Activated naive CD8-positive, alpha-beta T cell treated with anti-CD3 and anti-CD28 coated beads, Interleukin-2, amount 10 ng/mL, durations not matched to agents 7 days and 5 days (primary cell): Measurements from ENCODE around the gene SORCS2. TPM values are rescaled to one million over a fixed set of nuclear protein-coding genes. Genes with fewer than 3 reads are reported as not detected.

Experiments used
- ATAC-seq: fragments of 150-1000 bp; cut with Tn5 transposase; one replicate; pipeline ENCODE4 v1.10.0; 2021; ENCODE audit warnings: low read depth, moderate library complexity
- POLR2A ChIA-PET: fragments of 350-600 bp; sonication (Branson Sonifier 250); formaldehyde crosslinking; loops from one replicate; lab custom pipeline; 2021; ENCODE audit warnings: antibody characterized with exemption; lab: Charles Lee
- DNase-seq: peaks from one replicate; pipeline ENCODE4 v3.0.0; 2021
- H3K27ac Mint-ChIP-seq: one replicate; pipeline ENCODE4 v1.8.0; 2022; ENCODE audit warnings: mild to moderate bottlenecking, mixed read lengths
- H3K27me3 Mint-ChIP-seq: one replicate; pipeline ENCODE4 v1.8.0; 2022; ENCODE audit warnings: mild to moderate bottlenecking, moderate library complexity, mixed read lengths
- H3K36me3 Mint-ChIP-seq: one replicate; pipeline ENCODE4 v1.8.0; 2021; ENCODE audit warnings: mild to moderate bottlenecking, mixed read lengths
- H3K4me1 Mint-ChIP-seq: one replicate; pipeline ENCODE4 v1.8.0; 2021; ENCODE audit warnings: mixed read lengths
- H3K4me3 Mint-ChIP-seq: one replicate; pipeline ENCODE4 v1.8.0; 2022; ENCODE audit warnings: mild to moderate bottlenecking, moderate library complexity, mixed read lengths
- H3K9me3 Mint-ChIP-seq: one replicate; pipeline ENCODE4 v1.8.0; 2021; ENCODE audit warnings: mixed read lengths
- total RNA-seq, 2 experiments: library from RNA; stranded (reverse); gene quantifications; one replicate each; pipeline ENCODE4 v1.2.3, GENCODE V29; 2021

The SORCS2 gene
- total RNA-seq, 2 experiments from 2014 or later, result not detected

DNA sequence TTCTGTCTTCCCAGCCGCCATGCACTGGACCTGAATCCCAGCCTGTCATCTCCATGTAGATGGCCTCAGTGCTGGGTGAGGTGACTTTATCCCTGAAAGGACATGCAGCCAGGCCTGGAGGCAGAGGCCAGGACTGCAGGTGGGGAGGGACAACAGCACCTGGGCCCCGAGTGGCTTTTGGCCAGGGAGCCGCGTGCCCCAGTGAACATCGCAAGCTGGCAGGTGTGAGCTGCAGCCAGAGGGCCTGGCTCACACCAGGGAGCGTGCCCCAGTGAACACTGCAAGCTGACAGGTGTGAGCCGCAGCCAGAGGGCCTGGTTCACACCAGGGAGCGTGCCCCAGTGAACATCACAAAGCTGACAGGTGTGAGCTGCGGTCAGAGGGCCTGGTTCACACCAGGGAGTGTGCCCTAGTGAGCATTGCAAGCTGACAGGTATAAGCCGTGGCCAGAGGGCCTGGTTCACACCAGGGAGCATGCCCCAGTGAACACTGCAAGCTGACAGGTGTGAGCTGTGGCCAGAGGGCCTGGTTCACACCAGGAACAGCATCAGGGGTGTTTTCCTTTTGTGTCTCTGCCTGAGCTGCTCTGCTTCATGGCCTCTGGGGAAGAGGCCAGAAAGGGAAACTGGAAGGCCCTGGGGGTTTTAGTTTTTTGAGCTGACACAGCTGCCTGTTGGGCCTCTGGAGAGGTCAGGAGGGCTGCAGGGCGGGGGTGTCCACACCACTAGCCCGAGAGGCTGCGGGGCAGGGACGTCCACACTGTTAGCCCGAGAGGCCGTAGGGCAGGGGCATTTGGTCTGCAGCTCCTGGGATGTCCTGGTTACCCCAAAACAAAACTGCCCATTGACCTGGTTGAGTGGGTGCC is 265.1 kb downstream of the SORCS2 start:
- no peak for ATAC-seq
- no peaks in the 10 kb centered on the region for H3K36me3 Mint-ChIP-seq
- POLR2A ChIA-PET, result no interaction called here

DNA sequence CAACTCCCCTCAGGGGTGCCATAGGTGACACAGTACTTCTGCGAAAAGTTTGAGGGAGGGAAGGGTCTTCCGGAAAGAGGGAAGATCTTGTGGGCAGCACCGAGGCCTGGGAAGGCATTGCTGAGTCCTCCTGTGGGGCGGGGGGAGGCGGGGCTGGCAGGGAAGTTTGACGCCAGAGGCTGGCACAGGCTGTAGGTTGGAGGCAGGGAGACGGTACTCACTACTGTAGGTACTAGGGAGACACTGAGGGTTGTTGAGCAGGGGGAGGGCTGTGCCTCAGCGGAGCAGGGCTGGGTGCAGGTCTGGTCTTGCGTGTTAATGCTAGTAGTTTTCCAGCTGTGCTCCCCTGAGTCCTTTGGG is 265.7 kb downstream of the SORCS2 start:
- POLR2A ChIA-PET, result no interaction called here
- Mint-ChIP-seq H3K27ac (no peak overlapping the region), H3K9me3 (no peaks in the 10 kb centered on the region), H3K27me3 (no peaks in the 10 kb centered on the region), H3K4me3 (no peak overlapping the region), H3K36me3 (no peaks in the 10 kb centered on the region), H3K4me1 (no peaks in the 10 kb centered on the region)
- DNase-seq (no peak), ATAC-seq (no peak)

More for the DNA sequence above, 265.1 kb downstream of the SORCS2 start:
- Mint-ChIP-seq H3K27ac (no peak overlapping the region), H3K4me1 (no peaks in the 10 kb centered on the region), H3K4me3 (no peak overlapping the region), H3K9me3 (no peaks in the 10 kb centered on the region), H3K27me3 (no peaks in the 10 kb centered on the region)
- DNase-seq, result no peak

- no peaks in the 10 kb centered on the region for H3K36me3 Mint-ChIP-seq
- ATAC-seq, result no peak
- no peaks in the 10 kb centered on the region for H3K9me3 Mint-ChIP-seq
- no peaks in the 10 kb centered on the region for H3K27me3 Mint-ChIP-seq
- H3K27ac Mint-ChIP-seq, result no peak overlapping the region
- POLR2A ChIA-PET, result no interaction called here
- no peaks in the 10 kb centered on the region for H3K4me1 Mint-ChIP-seq
- no peak for DNase-seq
- no peak overlapping the region for H3K4me3 Mint-ChIP-seq
Observed at GRCh38 chr4:7458477-7458876, 266.1 kb downstream of the SORCS2 start.

GRCh38 chr4:7459471-7459870 is 267.1 kb downstream of the SORCS2 start:
- ATAC-seq, result no peak
- Mint-ChIP-seq H3K36me3 (no peaks in the 10 kb centered on the region), H3K9me3 (no peaks in the 10 kb centered on the region), H3K4me1 (no peaks in the 10 kb centered on the region), H3K27ac (no peak overlapping the region), H3K4me3 (no peak overlapping the region), H3K27me3 (no peaks in the 10 kb centered on the region)
- no peak for DNase-seq
- POLR2A ChIA-PET, result no interaction called here

DNA sequence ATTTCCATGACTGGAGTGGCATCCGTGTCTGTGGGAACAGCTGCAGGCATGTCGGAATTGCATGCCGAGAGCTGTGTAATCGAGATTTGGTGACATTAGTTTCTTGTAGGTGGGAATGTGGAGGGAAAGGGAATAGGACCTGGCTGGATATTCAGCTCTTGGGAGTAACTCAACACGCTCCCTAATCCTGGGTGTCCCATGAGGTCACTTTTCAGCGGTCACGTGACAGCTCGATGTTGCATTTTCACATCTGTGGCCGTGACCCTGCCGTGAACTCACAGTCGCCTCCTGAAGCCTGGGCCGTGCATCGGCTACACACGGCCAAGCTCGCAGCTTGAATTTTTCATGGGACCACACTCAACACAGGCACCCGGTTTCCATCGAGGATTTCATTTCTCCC is 268.2 kb downstream of the SORCS2 start:
- Mint-ChIP-seq H3K4me1 (no peaks in the 10 kb centered on the region), H3K27me3 (no peaks in the 10 kb centered on the region), H3K4me3 (no peak overlapping the region), H3K27ac (no peak overlapping the region), H3K9me3 (no peaks in the 10 kb centered on the region), H3K36me3 (no peaks in the 10 kb centered on the region)
- DNase-seq (no peak), ATAC-seq (no peak)
- POLR2A ChIA-PET, result no interaction called here

DNA sequence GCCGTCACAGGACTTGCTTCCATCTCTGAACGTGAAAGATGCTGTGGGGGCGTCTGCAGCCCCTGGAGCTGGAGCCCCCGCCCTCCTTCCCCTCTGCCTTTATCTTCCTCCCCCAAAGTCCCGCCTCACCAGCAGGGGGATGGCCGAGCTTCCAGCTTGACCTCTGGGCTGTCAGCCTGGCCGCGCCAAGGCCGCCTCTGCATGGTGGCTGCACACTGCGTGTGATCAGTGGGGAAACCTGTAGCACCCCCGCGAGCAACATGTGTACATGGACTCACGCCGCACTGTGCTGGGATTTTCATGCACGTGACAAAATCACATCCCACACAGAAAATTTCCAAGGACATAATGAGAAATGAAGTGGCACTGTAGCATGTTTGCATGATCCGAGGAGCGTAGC is 268.9 kb downstream of the SORCS2 start:
- no peaks in the 10 kb centered on the region for H3K27me3 Mint-ChIP-seq
- H3K27ac Mint-ChIP-seq, result no peak overlapping the region
- POLR2A ChIA-PET, result no interaction called here

DNA sequence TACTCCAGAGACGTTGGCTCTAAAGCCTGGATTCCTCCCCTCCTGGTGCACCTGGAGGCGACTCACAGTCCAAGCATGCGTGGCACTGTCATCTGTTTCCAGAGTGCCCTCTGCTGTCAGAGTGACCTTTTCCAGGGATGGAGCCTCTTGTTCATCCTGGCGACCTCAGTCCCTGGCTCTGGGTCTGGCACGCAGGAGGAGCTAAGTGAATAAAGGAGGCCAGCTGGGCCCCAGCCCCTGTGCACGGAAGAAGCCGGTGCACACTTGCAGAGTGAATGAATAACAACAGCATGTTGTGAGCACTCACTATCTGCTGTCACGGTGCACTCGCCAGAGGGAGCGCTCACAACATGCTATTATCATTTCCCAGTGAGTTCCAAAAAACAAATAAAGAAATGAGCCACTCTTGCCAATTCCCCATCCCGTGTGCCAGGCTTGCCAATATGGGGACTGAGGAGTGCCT is 270.2 kb downstream of the SORCS2 start:
- DNase-seq (no peak), ATAC-seq (no peak)
- H3K9me3 Mint-ChIP-seq, result no peaks in the 10 kb centered on the region
- POLR2A ChIA-PET, result no interaction called here
- no peaks in the 10 kb centered on the region for H3K27me3 Mint-ChIP-seq
- H3K36me3 Mint-ChIP-seq, result no peaks in the 10 kb centered on the region
- H3K4me1 Mint-ChIP-seq, result no peaks in the 10 kb centered on the region
- H3K4me3 Mint-ChIP-seq, result no peak overlapping the region
- H3K27ac Mint-ChIP-seq, result no peak overlapping the region

More for the DNA sequence above, 268.9 kb downstream of the SORCS2 start:
- no peak for DNase-seq
- H3K36me3 Mint-ChIP-seq, result no peaks in the 10 kb centered on the region
- H3K9me3 Mint-ChIP-seq, result no peaks in the 10 kb centered on the region
- no peaks in the 10 kb centered on the region for H3K4me1 Mint-ChIP-seq
- no peak for ATAC-seq
- no peak overlapping the region for H3K4me3 Mint-ChIP-seq

DNA sequence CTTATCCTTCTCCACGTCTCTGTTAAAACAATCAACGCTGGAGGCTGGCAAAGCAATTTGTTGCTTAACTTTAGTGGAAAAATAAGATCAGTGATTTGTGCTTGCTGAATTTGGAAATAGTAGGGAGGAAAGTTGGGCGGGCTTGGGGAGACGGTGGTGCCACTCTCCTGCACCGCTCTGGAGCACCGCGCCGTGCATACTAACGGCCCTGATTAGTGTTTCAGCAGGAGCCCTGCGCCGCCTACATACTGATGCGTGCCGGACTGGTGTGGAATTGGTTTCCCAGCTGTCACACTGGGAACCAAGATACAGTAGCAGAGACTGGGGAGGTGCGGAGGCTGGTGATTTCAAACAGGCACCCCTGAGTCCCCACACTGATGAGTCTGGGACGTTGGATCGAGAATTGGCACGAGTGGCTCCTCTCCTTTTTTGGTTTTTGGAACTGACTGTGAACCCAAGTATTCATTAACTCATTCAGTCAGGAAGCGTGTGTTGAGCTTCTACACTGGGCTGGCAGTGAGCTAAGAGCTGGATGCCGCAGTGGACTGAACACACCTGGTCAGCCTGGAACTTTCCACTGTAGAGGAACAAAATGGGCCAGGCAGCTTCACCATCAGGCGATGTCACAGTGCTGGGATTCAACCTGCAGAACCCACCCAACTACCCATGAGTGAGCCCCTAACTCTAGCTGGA is 271.4 kb downstream of the SORCS2 start:
- Mint-ChIP-seq H3K4me1 (no peaks in the 10 kb centered on the region), H3K9me3 (no peaks in the 10 kb centered on the region)
- ATAC-seq, result no peak

DNA sequence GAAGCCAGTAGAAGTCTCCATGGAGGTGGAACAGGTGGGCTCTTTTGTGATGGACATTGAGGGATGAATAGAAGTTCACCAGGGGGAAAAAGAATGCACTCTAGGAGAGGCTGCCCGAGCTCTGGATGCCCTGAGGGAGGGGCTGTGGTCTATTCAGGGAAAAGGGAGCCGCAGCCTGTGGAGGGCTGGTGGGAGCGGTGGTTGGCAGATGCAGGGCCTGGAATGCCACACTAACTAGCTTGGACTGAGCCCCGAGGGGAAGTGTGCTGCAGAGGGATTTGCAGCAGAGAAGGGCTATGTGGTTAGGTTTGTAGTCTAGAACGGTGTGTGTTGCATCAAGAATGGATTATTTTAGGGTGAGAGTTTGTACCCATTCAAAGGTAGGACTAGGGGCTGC is 271.9 kb downstream of the SORCS2 start:
- no peak for DNase-seq
- POLR2A ChIA-PET, result no interaction called here
- Mint-ChIP-seq H3K27me3 (no peaks in the 10 kb centered on the region), H3K9me3 (no peaks in the 10 kb centered on the region), H3K4me1 (no peaks in the 10 kb centered on the region), H3K36me3 (no peaks in the 10 kb centered on the region), H3K4me3 (no peak overlapping the region), H3K27ac (no peak overlapping the region)
- no peak for ATAC-seq

More for the DNA sequence above, 271.4 kb downstream of the SORCS2 start:
- H3K4me3 Mint-ChIP-seq, result no peak overlapping the region
- no peaks in the 10 kb centered on the region for H3K27me3 Mint-ChIP-seq
- no peak for DNase-seq
- no peaks in the 10 kb centered on the region for H3K36me3 Mint-ChIP-seq
- POLR2A ChIA-PET, result no interaction called here
- no peak overlapping the region for H3K27ac Mint-ChIP-seq

DNA sequence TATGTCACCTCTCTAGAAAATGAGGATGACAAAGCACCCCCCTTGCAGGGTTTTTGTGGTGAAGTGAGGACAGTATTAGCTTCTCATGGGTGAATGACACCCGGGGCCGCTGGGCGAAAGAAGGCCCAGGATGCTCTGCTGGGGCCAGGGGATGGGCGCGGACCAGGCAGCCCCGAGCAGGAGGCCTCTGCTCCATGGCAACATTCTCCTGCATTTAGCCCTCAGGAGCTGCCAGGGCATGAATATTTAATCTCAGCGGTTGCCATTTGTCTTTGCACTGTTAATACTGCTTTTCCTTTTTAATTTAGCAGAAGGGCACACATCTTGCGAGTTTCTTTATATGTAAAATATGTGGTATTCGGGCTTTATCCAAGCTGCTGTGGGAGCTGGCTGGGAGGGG is 272.7 kb downstream of the SORCS2 start:
- ATAC-seq (no peak), DNase-seq (no peak)
- Mint-ChIP-seq H3K4me1 (no peaks in the 10 kb centered on the region), H3K9me3 (no peaks in the 10 kb centered on the region), H3K4me3 (no peak overlapping the region), H3K36me3 (no peaks in the 10 kb centered on the region), H3K27me3 (no peaks in the 10 kb centered on the region), H3K27ac (no peak overlapping the region)
- POLR2A ChIA-PET, result no interaction called here

GRCh38 chr4:7466215-7466614 is 273.9 kb downstream of the SORCS2 start:
- DNase-seq (no peak), ATAC-seq (no peak)
- H3K27me3 Mint-ChIP-seq, result no peaks in the 10 kb centered on the region
- H3K36me3 Mint-ChIP-seq, result no peaks in the 10 kb centered on the region
- no peaks in the 10 kb centered on the region for H3K9me3 Mint-ChIP-seq
- no peaks in the 10 kb centered on the region for H3K4me1 Mint-ChIP-seq
- H3K4me3 Mint-ChIP-seq, result no peak overlapping the region
- H3K27ac Mint-ChIP-seq, result no peak overlapping the region
- POLR2A ChIA-PET, result no interaction called here

- Mint-ChIP-seq H3K4me1 (no peaks in the 10 kb centered on the region), H3K27ac (no peak overlapping the region), H3K36me3 (no peaks in the 10 kb centered on the region), H3K4me3 (no peak overlapping the region), H3K27me3 (no peaks in the 10 kb centered on the region), H3K9me3 (no peaks in the 10 kb centered on the region)
- DNase-seq (no peak), ATAC-seq (no peak)
- POLR2A ChIA-PET, result no interaction called here
Observed at GRCh38 chr4:7466904-7467303, 274.6 kb downstream of the SORCS2 start.

- Mint-ChIP-seq H3K9me3 (no peaks in the 10 kb centered on the region), H3K27me3 (no peaks in the 10 kb centered on the region), H3K4me3 (no peak overlapping the region), H3K27ac (no peak overlapping the region), H3K4me1 (no peaks in the 10 kb centered on the region), H3K36me3 (no peaks in the 10 kb centered on the region)
- DNase-seq (no peak), ATAC-seq (no peak)
- POLR2A ChIA-PET, result interaction anchor here (0.6 kb wide), 1 partner anchor 638 kb away, joined by 4 read pairs; no protein-coding TSS in a partner anchor
Observed at GRCh38 chr4:7467471-7467870, 275.1 kb downstream of the SORCS2 start.

DNA sequence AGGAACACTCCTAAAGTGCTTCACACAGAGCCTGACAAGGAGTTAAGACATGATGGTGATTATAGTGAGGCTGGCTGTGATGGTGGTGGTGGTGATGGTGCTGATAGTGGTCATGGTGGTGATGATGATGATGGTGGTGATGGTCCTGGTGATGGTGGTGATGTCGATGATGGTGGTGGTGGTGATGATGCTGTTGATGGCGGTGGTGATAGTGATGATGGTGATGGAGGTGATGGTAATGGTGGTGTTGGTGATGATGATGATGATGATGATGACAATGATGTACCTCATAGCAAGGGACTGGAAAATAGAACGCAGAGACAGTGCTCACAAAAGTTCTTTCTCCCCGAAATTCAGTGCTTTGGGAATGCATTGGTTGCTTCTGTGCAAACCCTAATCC is 276.7 kb downstream of the SORCS2 start:
- no peak for ATAC-seq
- Mint-ChIP-seq H3K27ac (no peak overlapping the region), H3K27me3 (no peaks in the 10 kb centered on the region), H3K4me1 (no peaks in the 10 kb centered on the region), H3K9me3 (no peaks in the 10 kb centered on the region), H3K4me3 (no peak overlapping the region), H3K36me3 (no peaks in the 10 kb centered on the region)
- DNase-seq, result no peak
- POLR2A ChIA-PET, result no interaction called here
